CD4-positive, alpha-beta T cell treated with Interleukin-10 for 1 hour (primary cell): ENCODE data around the gene DYNLL1.
"Not testable (repeated sequence)": the region's sequence is repeated elsewhere in the genome, so short reads cannot be mapped to it uniquely, and the experiment has no call there.

Experiments
- DNase-seq: peaks from one replicate; pipeline ENCODE4 v3.0.0-alpha.2; 2020

The DYNLL1 gene

GRCh38 chr12:120519324-120519723 is 23.4 kb downstream of the DYNLL1 start:
- not testable (repeated sequence) for DNase-seq

- no peak for DNase-seq
Measured at GRCh38 chr12:120522568-120522967, 26.7 kb downstream of the DYNLL1 start.

- DNase-seq: peak; percentile 89
Measured at GRCh38 chr12:120528861-120529525, 33.1 kb downstream of the DYNLL1 start, which contains the start of gene COQ5. COQ5 (minus strand) TSS chr12:120529158; CDS start chr12:120529141, 17 bp downstream.

GRCh38 chr12:120529641-120530417 is 33.9 kb downstream of the DYNLL1 start:
- no peak for DNase-seq

GRCh38 chr12:120530418-120530761 is 34.5 kb downstream of the DYNLL1 start:
- not testable (repeated sequence) for DNase-seq

- DNase-seq: no peak
Measured at GRCh38 chr12:120532701-120533238, 36.9 kb downstream of the DYNLL1 start.

GRCh38 chr12:120534203-120534702 is 38.3 kb downstream of the DYNLL1 start, which contains the start of gene RNF10:
RNF10 (plus strand) TSS chr12:120534356; CDS start chr12:120534812, 456 bp downstream.
- DNase-seq: peak; percentile 92

- DNase-seq: peak; percentile 65
Measured at GRCh38 chr12:120534703-120535655, 39.1 kb downstream of the DYNLL1 start.

GRCh38 chr12:120536064-120536791 is 40.3 kb downstream of the DYNLL1 start:
- DNase-seq: peak; percentile 55

GRCh38 chr12:120537856-120538220 is 41.9 kb downstream of the DYNLL1 start:
- no peak for DNase-seq

- DNase-seq: peak; percentile 14
Measured at GRCh38 chr12:120538281-120539156, 42.6 kb downstream of the DYNLL1 start.

GRCh38 chr12:120539303-120539702 is 43.4 kb downstream of the DYNLL1 start:
- DNase-seq: no peak

- DNase-seq: no peak
Measured at GRCh38 chr12:120540445-120540844, 44.5 kb downstream of the DYNLL1 start.

- DNase-seq: no peak
Measured at GRCh38 chr12:120542166-120542565, 46.3 kb downstream of the DYNLL1 start.

GRCh38 chr12:120544691-120545090 is 48.8 kb downstream of the DYNLL1 start:
- no peak for DNase-seq

GRCh38 chr12:120546050-120546386 is 50.1 kb downstream of the DYNLL1 start:
- DNase-seq: no peak
